GM21723 (cell line): ENCODE results near the gene ALOX12B.
"Not testable (repeated sequence)": the region's sequence is repeated elsewhere in the genome, so short reads cannot be mapped to it uniquely, and the experiment has no call there.

Experiments used
- ATAC-seq: cut with Tn5 transposase; IDR thresholded peaks from one replicate; pipeline ENCODE4 v1.9.1; 2021; ENCODE audit warnings: mild to moderate bottlenecking, moderate library complexity; ENCODE audit not compliant: unreplicated experiment

The ALOX12B gene

GRCh38 chr17:8046929-8047768 lies 40.4 kb downstream of the ALOX12B start:
- no peak for ATAC-seq

GRCh38 chr17:8046306-8046928 lies 41.1 kb downstream of the ALOX12B start:
- ATAC-seq = no peak

GRCh38 chr17:8044819-8045810 lies 42.4 kb downstream of the ALOX12B start:
- ATAC-seq = no peak

GRCh38 chr17:8041979-8042378 lies 45.5 kb downstream of the ALOX12B start:
- ATAC-seq = no peak

- no peak for ATAC-seq
Observed at GRCh38 chr17:8041249-8041928, 46.1 kb downstream of the ALOX12B start.

- ATAC-seq = no peak
Observed at GRCh38 chr17:8039611-8040168, 47.8 kb downstream of the ALOX12B start.

- ATAC-seq = no peak
Observed at GRCh38 chr17:8038954-8039610, 48.4 kb downstream of the ALOX12B start, which contains the start of gene ALOX15B. TSS of gene ALOX15B (plus strand) at chr17:8039059. CDS start at chr17:8039156, 97 bp downstream.

GRCh38 chr17:8032442-8032841 lies 55.1 kb downstream of the ALOX12B start:
- no peak for ATAC-seq

- ATAC-seq = no peak
Observed at GRCh38 chr17:8031950-8032349, 55.6 kb downstream of the ALOX12B start.

- ATAC-seq = no peak
Observed at GRCh38 chr17:8031261-8031661, 56.3 kb downstream of the ALOX12B start.

- ATAC-seq = no peak
Observed at GRCh38 chr17:8029121-8029520, 58.4 kb downstream of the ALOX12B start.

- no peak for ATAC-seq
Observed at GRCh38 chr17:8025176-8025911, 62.2 kb downstream of the ALOX12B start.

- not testable (repeated sequence) for ATAC-seq
Observed at GRCh38 chr17:8024161-8024560, 63.4 kb downstream of the ALOX12B start.
